Thoracic aorta endothelial cell (primary cell): Measurements from ENCODE around the gene CPNE8. TPM values are rescaled to one million over a fixed set of nuclear protein-coding genes. Genes with fewer than 3 reads are reported as not detected.

Source experiments
- total RNA-seq: library from RNA; depleted of rRNA; stranded (reverse); fragments of >200 nt; gene quantifications from 2 replicates; pipeline ENCODE4 v1.2.3, GENCODE V29; 2012

CPNE8 gene
- total RNA-seq, result 27.9 and 30.6 TPM in 2 replicates

DNA sequence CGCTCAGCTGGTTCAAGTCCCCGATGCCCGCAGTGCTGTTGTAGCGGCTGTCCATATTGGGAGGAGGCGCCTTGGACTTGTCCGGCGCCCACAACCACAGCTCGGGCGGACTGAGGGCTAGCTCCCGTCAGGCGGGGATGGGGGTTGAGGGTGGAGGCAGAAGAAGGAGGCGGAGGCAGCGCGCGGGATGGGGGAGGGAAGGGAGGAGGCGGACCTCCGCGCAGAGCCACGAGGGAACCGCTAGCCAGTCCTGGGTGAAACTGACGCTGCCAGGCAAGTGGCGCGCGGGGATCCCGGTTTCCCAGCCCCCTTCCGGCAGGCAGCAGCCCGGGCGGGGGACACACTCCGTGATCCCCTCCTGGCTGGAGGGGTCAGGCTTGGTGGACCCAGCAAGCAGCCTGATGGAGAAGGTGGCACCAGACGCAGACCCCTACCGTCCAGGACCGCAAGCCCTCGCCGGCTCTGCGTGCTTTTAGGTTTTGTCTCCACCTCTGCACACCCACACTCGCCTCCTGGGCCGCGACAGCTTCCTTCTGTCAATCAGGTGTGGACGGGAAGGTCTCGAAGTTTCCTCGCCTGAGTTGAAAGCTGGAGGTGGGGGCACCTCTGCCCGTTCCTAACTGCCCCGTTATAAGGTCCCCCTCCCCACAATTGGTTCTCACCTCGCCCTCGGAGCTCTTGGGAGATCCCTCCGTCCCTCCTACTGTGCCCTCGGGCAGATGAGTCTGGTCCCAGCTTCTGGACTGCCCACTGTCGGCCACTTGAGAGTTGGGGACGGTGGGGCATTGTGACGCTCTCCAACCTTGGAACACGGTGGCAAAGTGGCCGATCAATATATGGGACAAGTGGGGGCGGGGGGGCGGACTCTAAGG is at the start of gene CPNE8:
Gene CPNE8 (minus strand): TSS at position 112 of the 872 bp plus-strand sequence. CDS start 57 bp downstream, at position 55.

